Measurements from ENCODE around the gene ADAMTS17.

The ADAMTS17 gene

GRCh38 chr15:100277087-100277855 is 64.5 kb downstream of the ADAMTS17 start:
- DNase-seq (ENCODE audit: low read depth): no peak

GRCh38 chr15:100276506-100276905 is 65.3 kb downstream of the ADAMTS17 start:
- no peak for DNase-seq (ENCODE audit: low read depth)

- DNase-seq (ENCODE audit: low read depth): no peak
Measured at GRCh38 chr15:100275641-100276040, 66.1 kb downstream of the ADAMTS17 start.

- no peak for DNase-seq (ENCODE audit: low read depth)
Measured at GRCh38 chr15:100269831-100270230, 71.9 kb downstream of the ADAMTS17 start.

GRCh38 chr15:100266166-100266565 is 75.6 kb downstream of the ADAMTS17 start:
- DNase-seq (ENCODE audit: low read depth): no peak

- DNase-seq (ENCODE audit: low read depth): no peak
Measured at GRCh38 chr15:100265641-100266035, 76.1 kb downstream of the ADAMTS17 start.

- no peak for DNase-seq (ENCODE audit: low read depth)
Measured at GRCh38 chr15:100264994-100265640, 76.7 kb downstream of the ADAMTS17 start.

- no peak for DNase-seq (ENCODE audit: low read depth)
Measured at GRCh38 chr15:100263721-100264455, 77.9 kb downstream of the ADAMTS17 start.

- DNase-seq (ENCODE audit: low read depth): no peak
Measured at GRCh38 chr15:100263031-100263430, 78.7 kb downstream of the ADAMTS17 start.

- no peak for DNase-seq (ENCODE audit: low read depth)
Measured at GRCh38 chr15:100261302-100262240, 80.2 kb downstream of the ADAMTS17 start.

GRCh38 chr15:100259266-100259665 is 82.5 kb downstream of the ADAMTS17 start:
- DNase-seq (ENCODE audit: low read depth): no peak

- no peak for DNase-seq (ENCODE audit: low read depth)
Measured at GRCh38 chr15:100256970-100257650, 84.7 kb downstream of the ADAMTS17 start.

GRCh38 chr15:100256101-100256969 is 85.4 kb downstream of the ADAMTS17 start:
- no peak for DNase-seq (ENCODE audit: low read depth)

GRCh38 chr15:100255644-100256043 is 86.1 kb downstream of the ADAMTS17 start:
- no peak for DNase-seq (ENCODE audit: low read depth)

- DNase-seq (ENCODE audit: low read depth): no peak
Measured at GRCh38 chr15:100254691-100255090, 87.1 kb downstream of the ADAMTS17 start.

- no peak for DNase-seq (ENCODE audit: low read depth)
Measured at GRCh38 chr15:100254285-100254684, 87.5 kb downstream of the ADAMTS17 start.

GRCh38 chr15:100253640-100254039 is 88.1 kb downstream of the ADAMTS17 start:
- DNase-seq (ENCODE audit: low read depth): no peak

- DNase-seq (ENCODE audit: low read depth): no peak
Measured at GRCh38 chr15:100252779-100253417, 88.9 kb downstream of the ADAMTS17 start.

- DNase-seq (ENCODE audit: low read depth): no peak
Measured at GRCh38 chr15:100252359-100252758, 89.4 kb downstream of the ADAMTS17 start.

Data from GM04503 (cell line).